Medulla oblongata (tissue), 1 donor: ENCODE measurements around the gene CPEB3.
"Not testable (repeated sequence)": the region's sequence is repeated elsewhere in the genome, so short reads cannot be mapped to it uniquely, and the experiment has no call there.

Experiments
- DNase-seq: peaks from one replicate; pipeline ENCODE4 v3.0.0-alpha.2; 2015; ENCODE audit errors: extremely low spot score

CPEB3 gene

DNA sequence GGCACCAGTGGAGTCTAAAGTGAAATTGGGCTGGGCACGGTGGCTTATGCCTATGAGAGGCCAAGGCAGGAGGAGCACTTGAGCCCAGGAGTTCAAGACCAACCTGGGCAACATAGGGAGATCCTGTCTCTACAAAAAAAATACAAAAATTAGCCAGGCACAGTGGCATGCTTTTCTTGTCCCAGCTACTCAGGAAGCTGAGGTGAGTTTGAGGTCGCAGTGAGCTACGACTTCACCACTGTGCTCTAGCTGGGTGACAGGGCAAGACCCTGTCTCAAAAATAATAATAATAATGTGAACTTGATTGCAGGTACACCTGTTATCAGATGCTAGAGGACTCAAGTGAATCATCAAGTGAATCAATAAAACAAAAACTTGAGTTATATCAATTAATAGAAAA, 259.3 kb downstream of the CPEB3 start:
- DNase-seq, result no peak

DNA sequence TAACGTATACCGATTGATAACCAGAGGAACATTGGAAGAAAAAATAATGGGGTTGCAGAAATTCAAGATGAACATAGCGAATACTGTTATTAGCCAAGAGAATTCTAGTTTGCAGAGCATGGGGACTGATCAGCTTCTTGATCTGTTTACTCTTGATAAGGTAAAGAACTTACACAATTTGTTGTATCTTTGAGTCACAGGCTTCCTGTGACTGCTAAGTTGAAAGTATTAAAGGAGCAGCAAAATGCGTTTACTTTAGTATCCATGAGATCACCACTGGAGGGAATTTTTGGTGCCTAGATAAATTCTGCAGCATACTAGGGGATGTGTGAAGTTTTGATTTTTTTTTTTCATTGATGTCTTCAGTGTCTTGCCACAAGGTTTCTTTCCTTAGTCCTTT, 263.7 kb downstream of the CPEB3 start:
- no peak for DNase-seq

DNA sequence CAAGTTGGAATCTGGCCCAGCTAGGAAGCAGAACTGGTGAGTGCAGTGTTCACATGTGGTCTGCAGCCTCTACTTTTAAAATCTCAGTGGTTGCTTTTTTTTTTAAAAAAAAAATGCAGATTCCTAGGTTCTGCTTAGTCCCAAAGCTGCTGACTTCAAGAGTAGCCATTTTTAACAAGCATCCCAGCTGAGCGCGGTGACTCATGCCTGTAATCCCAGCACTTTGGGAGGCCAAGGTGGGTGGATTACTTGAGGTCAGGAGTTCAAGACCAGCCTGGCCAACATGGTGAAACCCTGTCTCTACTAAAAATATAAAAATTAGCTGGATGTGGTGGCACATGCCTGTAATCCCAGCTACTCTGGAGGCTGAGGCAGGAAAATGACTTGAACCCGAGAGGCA, 265.5 kb downstream of the CPEB3 start:
- DNase-seq, result not testable (repeated sequence)

DNA sequence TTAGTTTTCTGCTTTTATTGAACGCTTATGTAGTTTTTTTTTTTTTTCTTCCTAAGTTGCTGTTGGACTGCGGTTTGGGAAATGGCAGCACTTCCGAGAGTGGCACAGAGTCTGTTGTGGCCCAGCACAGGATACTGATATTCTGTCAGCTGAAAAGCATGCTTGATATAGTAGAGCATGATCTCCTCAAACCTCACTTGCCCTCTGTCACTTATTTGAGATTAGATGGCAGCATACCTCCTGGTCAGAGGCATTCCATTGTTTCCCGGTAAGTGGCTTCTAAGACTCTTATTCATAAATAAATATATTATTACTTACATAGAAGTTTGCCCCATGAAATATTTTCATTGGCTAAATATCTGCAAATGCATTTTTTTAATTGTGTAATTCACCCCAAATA, 266.2 kb downstream of the CPEB3 start:
- DNase-seq, result no peak

DNA sequence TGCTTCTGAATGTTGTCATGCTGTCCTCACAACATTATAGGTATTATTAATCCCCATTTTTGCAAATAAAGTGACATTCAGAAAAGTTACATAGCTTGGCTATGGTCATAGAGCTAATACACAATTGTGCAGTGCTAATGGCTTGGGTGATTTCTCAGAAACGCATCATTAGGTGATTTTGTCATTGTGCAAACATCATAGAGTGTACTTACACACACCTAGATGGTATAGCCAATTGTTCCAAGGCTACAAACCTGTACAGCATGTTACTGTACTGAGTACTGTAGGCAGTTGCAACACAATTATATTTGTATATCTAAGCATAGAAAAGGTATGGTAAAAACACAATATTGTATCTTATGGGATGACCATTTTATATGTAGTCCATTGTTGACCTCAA, 276.3 kb downstream of the CPEB3 start:
- no peak for DNase-seq

DNA sequence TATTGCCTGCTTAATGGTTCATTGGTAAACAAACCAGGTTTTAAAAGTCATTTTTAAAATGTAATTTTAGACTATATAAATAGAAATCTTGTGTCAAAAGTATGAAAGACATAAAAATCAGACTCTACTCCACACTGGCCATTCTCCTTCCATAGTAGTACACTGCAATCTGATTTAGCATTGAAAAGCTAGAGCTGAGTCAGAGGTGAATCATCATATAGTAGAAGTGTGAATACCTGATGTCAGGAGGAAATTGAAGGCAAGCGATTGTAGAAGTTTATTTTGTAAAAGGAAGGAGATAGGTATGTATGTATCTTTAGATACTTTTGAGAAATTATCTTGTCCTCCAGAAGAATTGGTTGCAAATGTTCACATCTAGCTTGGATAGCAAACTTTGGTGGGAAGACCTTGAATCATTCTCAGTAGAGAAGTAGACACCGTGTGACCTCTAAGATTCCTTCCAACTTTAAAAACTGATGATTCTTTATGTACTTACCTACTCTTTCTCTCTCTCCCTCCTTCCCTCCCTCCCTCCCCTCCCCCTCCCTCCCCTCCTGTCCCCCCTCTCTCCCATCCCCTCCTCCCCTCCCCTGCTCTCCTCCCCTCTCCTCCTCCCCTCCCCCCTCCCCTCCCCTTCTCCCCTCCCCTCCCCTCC, 279.2 kb downstream of the CPEB3 start:
- no peak for DNase-seq

DNA sequence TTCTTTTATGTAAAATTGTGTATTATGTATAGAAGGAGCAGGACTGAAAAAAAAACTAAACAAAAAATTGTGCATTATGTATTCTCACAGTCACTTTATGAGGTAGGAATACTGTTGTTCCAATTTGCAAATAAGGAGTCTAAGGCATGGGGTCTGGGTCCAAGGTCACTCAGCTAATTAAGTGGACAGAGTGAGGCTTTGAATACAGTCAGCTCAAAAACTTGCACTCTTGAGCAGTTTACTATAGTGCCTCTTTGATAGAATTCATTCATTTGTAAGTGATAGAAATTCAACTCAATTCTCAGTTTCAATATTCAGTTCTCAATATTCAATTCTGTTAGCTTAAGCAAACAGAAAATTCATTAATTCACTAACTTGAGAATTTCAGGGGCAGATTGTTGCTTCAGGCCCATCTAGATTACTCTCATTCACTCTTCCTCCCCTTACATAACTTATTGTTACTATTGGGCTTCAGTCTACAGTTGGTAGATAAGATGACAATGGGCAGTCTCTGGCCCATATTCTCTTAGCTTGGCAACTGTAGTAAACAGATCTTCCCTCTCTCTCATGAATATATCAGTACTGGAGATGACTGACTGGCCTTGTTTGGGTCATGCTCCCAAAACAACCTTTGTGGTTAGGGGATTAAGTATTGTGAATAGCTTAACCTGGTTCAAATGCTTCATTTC, 280.7 kb downstream of the CPEB3 start:
- DNase-seq, result no peak

DNA sequence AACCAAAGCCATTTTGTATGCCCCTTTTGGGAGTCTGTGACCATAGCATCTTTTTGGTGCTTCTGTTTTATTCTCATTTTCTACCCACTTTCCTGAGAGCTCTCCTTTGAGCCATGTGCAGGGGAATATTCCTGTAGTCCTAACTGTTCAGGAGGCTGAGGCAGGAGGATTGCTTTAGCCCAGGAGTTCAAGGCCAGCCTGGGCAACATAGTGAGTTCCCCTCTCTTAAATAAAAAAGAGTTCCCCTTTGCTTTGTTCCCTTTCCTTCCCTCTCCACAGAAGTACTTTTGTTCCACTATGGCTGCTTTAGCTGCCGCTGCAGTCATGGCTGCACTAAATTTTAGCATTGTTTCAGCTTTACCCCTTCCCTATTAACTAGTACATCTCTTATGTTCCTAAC, 281.4 kb downstream of the CPEB3 start:
- DNase-seq, result no peak

DNA sequence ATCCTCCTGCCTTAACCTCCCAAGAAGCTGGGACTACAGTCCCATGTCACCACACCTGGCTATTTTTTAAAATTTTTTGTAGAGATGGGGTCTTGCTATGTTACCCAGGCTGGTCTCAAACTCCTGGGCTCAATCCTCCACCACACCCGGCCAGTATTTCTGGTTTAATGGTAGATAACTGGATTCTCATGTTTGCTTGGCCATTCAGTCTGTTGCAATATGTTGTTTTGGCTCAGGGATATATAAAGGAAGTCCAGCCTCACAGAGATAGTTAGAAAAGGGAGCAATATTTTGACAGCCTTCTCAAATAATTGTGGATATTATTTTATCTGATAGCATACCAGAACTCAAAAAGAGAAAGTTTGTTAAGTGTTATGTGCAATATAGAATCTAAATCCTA, 284.9 kb downstream of the CPEB3 start:
- no peak for DNase-seq

DNA sequence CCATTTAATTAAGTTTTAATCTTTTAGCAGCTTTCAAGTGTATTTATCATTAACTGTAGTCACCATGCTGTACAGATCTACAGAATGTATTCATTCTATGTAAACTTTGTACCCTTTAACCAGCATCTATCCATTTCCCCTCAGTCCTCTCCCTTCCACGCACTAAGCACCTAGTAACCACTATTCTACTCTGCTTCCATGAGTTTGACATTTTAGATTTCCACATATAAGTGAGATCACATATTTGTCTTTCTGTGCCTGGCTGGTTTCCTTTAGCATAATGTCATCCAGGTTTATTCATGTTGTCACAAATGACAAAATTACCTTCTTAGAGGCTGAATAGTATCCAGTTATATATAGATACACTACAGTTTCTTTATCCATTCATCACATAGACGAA, 287.6 kb downstream of the CPEB3 start:
- DNase-seq, result no peak

DNA sequence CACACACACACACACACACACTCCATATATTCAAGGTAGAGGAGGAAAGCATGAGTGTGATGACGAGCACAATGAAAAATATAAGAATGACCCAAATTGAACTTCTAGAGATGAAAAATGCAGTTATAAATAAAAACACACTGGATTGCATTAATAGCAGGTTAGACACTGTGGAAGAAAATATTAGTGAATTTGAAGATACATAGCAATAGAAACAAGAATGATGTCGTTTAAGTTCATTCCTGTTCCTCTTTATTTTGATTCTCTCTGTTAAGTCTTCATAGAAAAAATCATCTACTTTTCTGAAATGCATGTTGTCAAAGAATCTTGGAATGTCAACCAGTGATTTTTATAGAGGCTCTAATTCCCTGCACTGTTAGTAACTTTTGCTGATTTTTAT, 288.9 kb downstream of the CPEB3 start:
- no peak for DNase-seq

DNA sequence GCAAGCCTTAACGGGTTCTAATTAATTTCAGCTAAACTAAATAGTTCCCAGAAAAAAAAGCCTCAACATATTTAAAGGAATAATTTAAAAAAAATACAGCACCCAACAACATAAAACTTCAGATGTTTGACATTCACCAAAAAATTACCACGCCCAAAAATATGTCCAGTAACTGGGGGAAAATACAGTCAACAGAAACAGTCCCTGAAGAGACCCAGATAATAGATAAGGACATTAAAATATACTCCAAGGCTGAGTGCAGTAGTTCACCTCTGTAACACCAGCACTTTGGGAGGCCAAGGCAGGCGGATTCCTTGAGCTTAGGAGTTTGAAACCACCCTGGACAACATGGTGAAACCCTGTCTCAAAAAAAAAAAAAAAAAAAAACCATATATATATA, 289.3 kb downstream of the CPEB3 start:
- no peak for DNase-seq
